T-helper 1 cell treated with Interleukin-12 subunit alpha and Interleukin-12 subunit beta and Interleukin-4 antibody, amounts not matched to agents 30 ng/mL and 1 ng/mL, for 36 hours (primary cell): ENCODE results near the gene CREBBP. TPM values are rescaled to one million over a fixed set of nuclear protein-coding genes. Genes with fewer than 3 reads are reported as not detected.
"Not testable (repeated sequence)": the region's sequence is repeated elsewhere in the genome, so short reads cannot be mapped to it uniquely, and the experiment has no call there.

Experiments
- intact Hi-C: fragments of 100-400 bp; cut with micrococcal nuclease; formaldehyde crosslinking; loops from one replicate; pipeline ENCODE4 v1.15.1; 2024
- total RNA-seq: library from RNA; stranded (reverse); gene quantifications from 2 replicates; pipeline ENCODE4 v1.2.3, GENCODE V29; 2022

CREBBP gene
- total RNA-seq, 1 donor from 2014 or later, result 82.1 TPM

DNA sequence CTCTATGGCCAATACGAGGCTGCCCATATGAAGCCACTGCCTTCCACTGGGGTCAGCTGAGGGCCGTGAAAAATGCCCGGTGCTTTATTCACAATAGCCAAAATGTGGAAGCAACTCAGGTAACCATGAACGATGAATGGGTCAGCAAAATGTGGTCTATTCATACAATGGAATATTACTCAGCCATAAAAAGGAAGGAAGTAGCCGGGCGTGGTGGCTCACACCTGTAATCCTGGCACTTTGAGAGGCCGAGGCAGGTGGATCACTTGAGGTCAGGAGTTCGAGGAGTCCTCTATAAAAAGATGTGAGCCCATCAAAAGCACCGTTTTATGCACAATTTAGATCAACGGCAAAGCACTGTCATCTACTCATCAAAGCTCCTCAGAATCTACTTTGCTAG lies 158.0 kb downstream of the CREBBP start:
- intact Hi-C loops, result no loop called here

DNA sequence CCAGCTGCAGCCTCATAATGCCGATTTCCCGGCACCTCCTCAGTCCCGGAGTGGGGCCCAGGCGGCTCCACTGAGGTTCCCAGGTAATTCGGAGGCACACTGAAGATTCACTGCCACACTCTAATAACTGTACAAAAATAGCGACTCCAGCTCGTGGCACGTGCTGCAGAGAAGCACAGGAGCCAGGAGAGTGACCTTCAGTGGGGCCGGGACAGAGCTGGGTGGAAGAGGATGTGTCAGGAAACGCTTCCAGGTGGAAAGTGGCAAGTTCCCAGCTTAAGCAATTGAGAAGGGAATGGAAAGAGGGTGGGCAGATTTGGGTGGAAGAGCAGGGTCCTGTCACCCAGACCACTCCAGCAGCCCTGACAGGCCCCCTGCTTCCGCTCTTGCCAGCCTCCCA lies 160.1 kb downstream of the CREBBP start:
- intact Hi-C loops, result no loop called here

DNA sequence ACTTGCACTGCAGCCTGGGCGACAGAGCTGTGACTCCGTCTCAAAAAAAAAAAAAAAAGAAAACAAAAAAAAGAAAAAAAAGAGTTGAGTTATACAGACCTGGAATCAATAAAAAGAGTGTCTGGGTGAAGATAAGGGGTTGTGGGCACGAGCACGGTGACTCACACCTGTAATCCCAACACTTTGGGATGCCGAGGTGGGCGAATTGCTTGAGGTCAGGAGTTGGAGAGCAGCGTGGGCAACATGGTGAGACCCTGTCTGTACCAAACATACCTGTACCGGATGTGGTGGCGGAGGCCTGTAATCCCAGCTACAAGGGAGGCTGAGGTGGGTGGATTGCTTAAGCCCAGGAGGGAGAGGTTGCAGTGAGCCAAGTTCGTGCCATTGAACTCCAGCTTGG lies 161.9 kb downstream of the CREBBP start:
- intact Hi-C loops, result loop anchor here (5.0 kb wide), 2 partner anchors 534 to 554 kb away; partner anchors contain the start of gene TFAP4

DNA sequence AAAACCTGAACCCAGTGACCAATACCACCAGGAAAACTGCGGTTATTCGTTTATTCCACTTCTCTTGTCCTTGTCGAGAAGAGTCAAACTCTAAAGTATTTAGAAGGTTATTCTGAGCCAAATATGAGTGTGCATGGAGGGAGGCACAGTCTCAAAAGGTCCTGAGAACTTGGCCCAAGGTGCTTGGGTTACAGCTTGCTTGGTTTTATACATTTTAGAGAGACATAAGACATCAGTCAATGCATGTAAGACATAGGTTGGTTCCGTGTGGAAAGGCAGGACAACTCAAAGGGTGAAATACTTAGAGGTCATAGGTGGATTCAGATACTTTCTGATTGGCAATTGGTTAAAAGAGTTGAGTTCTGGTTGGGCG lies 162.5 kb downstream of the CREBBP start:
- intact Hi-C loops, result loop anchor here (5.0 kb wide), 2 partner anchors 534 to 554 kb away; partner anchors contain the start of gene TFAP4

DNA sequence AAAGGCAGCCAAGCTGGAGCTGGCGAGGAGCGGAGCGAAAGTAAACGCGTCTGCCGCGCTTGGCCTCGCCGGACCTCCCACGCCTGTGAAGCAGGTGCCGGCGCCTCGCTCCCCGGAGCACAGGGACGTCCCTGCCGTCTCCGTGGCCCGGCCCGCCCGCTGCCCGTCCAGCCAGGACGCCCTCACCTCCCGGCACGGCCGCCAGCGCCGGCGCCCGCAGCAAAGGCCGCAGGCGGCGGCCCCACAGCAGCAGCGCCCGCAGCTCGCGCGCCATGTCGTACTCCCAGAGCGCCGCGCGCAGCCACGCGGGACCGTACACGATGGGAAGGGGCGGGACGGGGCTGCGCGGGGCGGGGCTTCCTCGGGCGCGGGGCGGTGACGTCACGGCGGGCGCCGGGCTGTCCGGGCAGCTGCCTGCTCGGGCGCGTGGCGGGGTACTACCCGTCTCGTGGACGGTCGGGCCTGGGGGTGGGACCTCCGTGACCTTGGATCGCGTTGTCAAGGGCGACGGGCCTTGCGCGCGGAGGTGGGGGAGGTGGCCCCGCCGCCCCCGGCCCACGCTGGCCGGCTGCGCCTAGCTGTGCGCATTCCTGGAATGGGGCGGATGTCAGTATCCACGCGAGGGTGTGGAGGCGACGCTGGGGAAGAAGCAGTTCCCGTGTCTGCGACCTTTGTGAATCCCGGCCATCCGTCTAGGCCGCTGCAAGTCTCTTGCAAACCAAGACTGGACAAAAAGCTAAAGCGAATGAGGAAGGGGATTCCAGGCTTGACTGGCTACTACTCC lies 163.1 kb downstream of the CREBBP start, which contains the start of gene TRAP1:
TSS of gene TRAP1 (minus strand) at position 290 of the 784 bp plus-strand sequence. CDS start at position 274, 16 bp downstream.
- intact Hi-C loops, result loop anchor here (1.0 to 5.0 kb wide), 5 partner anchors 27 to 555 kb away; partner anchors contain the start of genes CREBBP and TFAP4

DNA sequence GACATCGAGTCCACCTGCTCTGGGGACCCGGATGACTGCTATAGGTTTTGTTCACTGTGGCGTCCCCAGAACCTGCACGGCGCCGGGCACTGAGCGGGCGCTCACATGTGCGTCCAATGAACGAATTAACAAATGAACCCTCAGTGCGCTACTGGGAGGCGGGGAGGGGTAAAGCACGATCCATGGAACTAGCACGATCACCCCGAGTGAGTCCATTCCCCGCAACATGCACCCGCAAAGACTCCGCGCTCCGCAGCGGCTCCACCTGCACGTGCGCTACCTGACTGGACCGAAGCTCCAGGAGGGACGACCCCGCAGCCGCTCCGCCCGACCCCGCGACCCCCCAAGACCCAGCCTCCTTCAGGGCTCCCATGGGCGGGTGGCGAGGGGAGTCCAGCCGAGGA lies 163.7 kb downstream of the CREBBP start:
- intact Hi-C loops, result loop anchor here (1.0 to 5.0 kb wide), 6 partner anchors 27 to 555 kb away; partner anchors contain the start of genes CREBBP and TFAP4

DNA sequence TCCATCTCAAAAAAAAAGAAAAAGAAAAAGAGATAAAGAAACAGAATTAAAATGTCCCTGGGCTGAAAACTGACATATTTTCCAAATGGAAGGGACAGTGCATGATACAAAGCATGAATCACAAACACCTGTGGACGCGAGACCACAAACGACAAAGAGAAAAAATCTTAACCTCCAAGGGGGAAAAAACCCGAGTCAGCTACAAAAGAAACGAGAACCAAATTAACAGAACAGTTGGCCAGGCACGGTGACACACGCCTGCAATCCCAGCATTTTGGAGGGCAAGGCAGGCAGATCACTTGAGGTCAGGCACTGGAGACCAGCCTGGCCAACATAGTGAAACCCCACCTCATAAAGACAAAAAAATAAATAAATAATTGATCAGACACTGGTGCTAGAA lies 165.1 kb downstream of the CREBBP start:
- intact Hi-C loops, result loop anchor here (5.0 kb wide), 2 partner anchors 537 to 557 kb away; partner anchors contain the start of gene TFAP4

DNA sequence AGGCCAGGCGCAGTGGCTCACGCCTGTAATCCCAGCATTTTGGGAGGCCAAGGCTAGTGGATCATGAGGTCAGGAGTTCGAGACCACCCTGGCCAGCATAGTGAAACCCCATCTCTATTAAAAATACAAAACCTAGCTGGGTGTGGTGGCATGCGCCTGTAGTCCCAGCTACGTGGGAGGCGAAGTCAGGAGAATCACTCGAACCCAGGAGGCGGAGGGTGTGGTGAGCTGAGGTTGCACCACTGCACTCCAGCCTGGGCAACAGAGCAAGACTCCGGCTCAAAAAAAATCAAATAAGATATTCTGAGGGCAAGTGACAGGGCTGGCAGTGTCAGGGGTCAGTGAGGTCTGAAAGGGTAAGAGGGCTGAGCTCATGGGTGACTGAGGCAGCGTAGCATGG lies 166.1 kb downstream of the CREBBP start:
- intact Hi-C loops, result not testable (repeated sequence)

DNA sequence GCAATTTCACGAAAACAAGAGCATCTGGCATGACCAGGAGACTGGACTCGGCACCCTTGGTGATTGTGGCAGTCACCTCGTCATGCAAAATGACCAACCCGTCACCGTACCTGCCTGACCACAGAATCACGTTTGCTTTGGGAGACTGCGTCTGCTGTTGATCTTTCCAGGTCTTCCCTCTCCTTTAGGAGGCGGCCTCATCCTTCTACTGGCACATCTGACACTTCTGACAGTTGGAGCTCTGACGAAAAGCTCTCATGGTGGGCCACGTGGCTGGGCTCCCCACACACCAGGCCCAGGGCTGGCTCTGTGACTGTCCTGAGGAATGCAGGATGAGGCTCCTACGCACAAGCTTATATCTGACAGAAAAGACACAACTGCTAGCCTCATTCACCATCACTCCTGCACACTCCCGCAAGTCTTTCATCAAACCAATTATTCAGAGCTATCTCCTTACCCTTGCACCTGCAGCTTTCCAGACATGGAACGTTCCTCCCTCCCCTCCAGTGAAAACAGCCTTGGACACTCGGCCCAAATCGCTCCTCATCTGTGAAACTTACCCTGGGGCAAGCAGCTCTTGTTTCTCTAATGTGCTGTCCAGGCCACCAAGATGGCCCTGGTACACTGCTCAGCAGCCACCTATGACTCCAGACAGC lies 166.8 kb downstream of the CREBBP start:
- intact Hi-C loops, result no loop called here

DNA sequence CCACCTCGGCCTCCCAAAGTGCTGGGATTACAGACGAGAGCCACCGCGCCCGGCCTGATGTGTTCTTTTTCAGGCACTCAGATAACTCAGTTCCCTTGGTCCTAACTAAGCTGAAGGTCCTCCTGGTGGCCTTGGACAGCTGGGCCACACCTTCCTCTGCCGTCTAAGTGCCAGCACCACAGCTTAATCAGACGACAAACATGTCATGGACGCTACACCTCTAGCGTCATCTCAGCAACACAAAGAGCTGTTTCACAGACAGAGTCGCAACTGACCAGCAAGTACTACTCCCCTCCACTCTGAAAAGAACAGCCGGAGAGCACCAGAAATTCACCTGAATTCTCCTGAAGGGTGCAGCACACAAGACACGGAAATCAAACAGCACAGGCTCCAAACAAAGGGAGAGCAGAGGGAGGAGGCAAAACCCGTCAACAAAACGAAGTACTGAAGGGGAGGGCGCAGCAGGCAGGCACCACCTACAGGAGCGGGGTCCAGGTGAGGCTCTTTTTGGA lies 167.6 kb downstream of the CREBBP start:
- intact Hi-C loops, result no loop called here

DNA sequence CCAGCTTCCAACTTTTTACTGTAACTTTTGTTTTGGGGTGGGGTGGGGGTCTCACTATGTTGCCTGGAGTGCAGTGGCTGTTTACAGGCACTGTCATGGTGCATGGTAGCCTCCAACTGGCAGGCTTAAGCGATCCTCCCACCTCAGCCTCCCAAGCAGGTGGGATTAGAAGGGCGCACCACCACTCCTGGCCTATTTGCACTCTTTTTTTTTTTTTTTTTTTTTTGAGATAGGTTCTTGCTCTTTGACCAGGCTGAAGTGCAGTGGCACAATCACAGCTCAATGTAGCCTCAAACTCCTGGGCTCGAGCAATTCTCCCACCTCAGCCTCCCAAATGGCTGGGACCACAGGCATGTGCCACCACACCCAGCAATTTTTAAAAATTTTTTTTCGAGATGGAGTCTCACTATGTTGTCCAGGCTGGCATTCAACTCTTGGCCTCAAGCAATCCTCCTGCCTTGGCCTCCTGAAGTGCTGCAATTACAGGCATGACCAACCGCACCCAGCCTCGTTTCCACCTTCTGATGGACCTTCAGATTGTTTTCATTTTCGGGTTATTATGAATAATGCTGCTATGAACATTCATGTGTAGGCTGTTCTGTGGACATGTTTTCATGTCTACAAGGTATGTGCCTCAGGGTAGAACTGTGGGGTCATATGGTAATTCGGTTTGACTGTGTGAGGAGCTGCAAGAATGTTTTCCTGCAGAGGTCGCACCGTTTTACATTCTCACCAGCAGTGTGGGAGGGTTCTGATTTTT lies 174.1 kb downstream of the CREBBP start:
- intact Hi-C loops, result no loop called here

DNA sequence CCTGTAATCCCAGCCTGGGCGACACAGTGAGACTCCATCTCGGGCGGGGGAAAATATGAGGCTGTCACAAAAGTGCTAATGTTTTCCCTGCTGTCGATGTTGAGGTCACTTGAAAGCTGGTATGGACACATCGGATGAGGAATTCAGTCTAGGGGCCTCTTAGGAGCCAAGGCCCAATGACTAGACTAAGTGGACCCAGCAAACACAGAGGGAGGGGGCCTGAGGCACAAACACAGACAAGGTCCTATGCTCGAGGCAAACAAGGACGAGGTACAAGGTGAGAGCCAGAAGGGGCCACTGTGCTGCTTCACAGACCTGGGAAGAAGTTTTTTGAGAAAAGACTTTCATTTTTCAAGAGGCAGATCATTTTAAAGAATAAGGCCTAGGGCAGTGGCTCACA lies 178.4 kb downstream of the CREBBP start:
- intact Hi-C loops, result no loop called here

DNA sequence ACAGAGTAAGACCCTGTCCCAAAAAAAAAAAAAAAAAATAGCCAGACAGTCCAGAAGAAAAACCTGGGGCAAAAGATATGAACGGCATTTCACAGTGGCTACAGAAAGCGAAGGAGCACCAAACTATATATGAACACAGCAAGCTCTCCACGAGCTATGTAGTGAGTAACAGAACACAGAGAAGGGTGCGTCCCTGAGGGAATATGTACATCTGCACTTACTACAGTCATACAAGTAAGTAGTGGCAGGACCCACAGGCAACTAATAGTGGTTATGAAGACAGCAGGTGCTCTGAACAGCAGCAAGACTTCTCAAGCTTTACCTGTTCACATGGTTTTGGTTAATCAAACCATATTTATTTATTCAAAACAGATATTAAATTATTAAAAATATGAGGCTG lies 179.0 kb downstream of the CREBBP start:
- intact Hi-C loops, result no loop called here

DNA sequence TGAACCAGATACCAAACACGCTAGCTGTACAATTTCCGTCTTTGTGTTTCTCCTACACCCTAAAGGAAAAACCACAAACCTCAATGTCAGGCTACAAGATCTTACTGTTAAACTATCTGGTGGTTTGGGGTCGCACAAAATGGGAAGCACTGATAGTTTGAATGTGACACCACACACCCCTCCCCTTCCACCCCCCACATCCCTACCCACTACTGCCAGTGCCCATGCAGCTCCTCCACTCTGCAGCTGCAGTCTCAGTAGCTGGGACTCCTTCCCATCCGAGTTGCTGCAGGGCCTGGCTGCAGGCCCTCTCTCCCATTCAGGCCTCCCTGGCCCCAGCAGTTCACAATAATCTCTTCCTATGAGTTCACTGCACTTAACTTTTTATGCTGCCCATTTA lies 181.6 kb downstream of the CREBBP start:
- intact Hi-C loops, result no loop called here

DNA sequence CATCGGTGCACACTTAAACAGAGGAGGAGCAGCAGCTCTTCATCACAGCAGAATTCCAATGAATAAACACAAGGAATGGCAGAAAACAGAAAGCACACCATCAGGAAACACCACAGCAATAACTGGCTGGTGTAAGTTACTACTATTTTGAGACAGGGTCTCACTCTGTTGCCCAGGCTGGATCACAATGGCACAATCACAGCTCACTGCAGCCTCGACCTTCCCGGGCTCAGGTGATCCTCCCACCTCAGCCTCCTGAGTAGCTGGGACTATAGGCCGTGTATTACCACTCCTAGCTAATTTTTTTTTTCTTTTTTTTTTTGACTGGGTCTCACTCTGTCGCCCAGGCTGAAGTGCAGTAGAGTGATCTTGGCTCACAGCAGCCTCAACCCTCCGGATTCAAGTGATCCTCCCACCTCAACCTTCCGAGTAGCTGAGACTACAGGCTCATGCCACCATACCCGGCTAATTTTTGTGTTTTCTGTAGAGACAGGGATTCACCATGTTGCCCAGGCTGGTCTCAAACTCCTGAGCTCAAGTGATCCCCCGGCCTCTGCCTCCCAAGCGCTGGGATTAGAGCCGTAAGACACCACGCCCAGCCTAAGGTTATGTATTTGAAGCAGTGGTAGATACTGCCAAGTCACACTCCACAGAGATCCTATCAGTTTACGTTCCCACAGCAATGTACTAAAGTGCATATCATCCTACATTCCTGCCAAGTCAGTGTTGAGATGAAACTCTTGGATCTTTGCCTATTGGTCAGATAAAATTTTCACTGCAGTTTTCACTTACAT lies 183.9 kb downstream of the CREBBP start:
- intact Hi-C loops, result no loop called here

DNA sequence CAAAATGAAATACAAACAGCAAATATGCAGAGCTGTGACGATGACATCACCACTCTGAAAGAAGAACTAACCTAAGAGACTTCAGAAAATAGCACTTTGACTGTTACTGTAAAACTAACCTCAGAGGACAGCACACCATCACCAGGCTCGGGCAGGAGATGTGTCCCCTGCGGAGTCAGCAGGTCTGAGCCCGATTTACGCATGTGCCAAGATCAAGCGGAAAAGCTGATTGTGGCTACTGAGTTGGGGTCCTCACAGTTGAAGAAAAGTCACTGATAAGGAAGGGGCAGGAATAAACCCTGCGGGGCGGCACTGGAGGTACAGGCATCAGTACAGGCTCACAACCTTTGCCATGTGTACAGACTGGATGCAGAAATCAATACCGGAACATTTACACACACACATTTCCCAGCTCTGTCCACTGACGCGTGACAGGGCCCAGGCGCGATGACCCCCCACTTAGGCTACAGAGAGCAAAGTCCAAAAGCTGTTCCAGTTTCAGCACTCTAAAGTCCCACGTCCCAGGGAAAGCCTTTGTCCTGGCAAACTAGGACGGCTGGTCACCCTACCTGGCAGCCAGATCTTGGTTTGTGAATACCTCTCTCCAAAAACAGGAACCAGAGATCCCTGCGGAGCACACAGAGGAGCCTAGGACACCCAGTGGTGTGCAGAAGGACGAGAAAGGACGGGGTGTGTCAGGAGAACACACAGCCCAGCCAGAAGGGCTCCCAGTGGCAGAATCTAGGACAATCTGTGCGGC lies 184.7 kb downstream of the CREBBP start:
- intact Hi-C loops, result no loop called here

DNA sequence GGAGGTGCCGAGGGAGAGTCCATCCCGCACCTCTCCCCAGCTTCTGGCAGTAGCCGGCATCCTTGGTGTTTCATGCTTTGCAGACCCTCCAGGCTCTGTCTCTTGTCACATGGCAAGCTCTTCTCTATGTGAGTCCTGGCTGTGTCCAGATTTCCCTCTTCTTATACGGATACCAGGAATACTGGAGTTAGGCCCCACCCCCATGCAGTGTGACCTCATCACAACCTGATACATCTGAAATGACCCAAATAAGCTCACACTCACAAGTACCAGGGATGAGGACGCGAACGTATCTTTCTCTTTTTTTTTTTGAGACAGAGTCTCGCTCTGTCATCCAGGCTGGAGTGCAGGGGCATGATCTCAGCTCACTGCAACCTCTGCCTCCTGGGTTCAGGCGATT lies 186.5 kb downstream of the CREBBP start:
- intact Hi-C loops, result no loop called here

DNA sequence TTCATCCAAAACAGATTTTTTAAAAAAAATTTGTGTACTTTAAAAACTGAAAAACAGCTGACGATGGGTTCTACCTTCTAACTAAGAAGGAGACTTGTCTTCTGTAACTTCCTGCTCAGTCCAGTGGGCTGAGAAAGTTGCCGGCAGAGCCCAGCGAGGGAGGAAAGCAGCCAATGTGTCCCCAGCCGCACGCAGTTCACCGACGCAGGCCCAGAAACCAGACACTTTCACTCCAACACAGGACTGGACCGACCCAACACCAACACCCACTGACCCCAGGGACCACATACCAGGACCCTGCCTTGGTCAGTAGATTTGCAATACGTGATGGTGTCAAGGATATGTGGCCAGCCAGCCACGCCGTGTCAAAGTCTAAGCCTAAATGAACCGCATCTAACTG lies 188.8 kb downstream of the CREBBP start:
- intact Hi-C loops, result no loop called here

DNA sequence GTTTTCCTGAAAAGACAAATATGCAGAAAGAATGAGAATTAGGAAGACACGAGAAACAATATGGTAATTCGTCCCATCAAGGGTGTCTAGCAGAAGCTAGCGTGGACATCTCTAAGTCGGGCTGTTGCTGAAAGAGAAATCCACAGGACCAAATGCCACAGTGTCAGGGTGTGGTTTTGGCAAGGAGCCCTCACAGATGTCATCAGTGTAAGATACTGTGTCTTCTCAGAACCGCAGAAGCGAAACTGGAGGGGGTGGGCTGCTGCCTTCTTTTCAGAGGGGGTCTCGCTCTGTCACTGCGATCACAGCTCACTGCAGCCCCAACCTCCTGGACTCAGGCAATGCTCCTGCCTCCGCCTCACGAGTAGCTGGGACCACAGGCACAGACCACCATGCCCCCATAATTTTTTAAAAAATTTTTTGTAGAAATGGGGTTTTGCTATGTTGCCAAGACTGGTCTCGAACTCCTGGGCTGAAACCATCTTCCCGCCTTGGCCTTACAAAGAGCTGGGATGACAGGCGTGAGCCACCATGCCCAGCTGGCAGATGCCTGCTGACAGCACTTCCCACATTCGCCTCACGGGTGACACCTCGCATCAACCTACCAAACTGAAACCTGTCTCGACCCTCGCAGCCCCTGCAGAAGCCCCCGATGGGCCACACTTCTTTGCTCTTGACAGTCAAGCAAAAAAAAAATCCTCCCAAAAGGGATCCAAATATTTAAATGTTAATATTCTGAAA lies 189.4 kb downstream of the CREBBP start:
- intact Hi-C loops, result loop anchor here (1.0 kb wide), 3 partner anchors 26 to 563 kb away; partner anchors contain the start of gene TRAP1
